ENCODE data around the gene KIF16B.
A peak's percentile ranks its signal among the peaks of the same experiment; 100 is the strongest.
"Not testable (repeated sequence)": the region's sequence is repeated elsewhere in the genome, so short reads cannot be mapped to it uniquely, and the experiment has no call there.

KIF16B gene, protein sequence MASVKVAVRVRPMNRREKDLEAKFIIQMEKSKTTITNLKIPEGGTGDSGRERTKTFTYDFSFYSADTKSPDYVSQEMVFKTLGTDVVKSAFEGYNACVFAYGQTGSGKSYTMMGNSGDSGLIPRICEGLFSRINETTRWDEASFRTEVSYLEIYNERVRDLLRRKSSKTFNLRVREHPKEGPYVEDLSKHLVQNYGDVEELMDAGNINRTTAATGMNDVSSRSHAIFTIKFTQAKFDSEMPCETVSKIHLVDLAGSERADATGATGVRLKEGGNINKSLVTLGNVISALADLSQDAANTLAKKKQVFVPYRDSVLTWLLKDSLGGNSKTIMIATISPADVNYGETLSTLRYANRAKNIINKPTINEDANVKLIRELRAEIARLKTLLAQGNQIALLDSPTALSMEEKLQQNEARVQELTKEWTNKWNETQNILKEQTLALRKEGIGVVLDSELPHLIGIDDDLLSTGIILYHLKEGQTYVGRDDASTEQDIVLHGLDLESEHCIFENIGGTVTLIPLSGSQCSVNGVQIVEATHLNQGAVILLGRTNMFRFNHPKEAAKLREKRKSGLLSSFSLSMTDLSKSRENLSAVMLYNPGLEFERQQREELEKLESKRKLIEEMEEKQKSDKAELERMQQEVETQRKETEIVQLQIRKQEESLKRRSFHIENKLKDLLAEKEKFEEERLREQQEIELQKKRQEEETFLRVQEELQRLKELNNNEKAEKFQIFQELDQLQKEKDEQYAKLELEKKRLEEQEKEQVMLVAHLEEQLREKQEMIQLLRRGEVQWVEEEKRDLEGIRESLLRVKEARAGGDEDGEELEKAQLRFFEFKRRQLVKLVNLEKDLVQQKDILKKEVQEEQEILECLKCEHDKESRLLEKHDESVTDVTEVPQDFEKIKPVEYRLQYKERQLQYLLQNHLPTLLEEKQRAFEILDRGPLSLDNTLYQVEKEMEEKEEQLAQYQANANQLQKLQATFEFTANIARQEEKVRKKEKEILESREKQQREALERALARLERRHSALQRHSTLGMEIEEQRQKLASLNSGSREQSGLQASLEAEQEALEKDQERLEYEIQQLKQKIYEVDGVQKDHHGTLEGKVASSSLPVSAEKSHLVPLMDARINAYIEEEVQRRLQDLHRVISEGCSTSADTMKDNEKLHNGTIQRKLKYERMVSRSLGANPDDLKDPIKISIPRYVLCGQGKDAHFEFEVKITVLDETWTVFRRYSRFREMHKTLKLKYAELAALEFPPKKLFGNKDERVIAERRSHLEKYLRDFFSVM (N-terminal part only)

DNA sequence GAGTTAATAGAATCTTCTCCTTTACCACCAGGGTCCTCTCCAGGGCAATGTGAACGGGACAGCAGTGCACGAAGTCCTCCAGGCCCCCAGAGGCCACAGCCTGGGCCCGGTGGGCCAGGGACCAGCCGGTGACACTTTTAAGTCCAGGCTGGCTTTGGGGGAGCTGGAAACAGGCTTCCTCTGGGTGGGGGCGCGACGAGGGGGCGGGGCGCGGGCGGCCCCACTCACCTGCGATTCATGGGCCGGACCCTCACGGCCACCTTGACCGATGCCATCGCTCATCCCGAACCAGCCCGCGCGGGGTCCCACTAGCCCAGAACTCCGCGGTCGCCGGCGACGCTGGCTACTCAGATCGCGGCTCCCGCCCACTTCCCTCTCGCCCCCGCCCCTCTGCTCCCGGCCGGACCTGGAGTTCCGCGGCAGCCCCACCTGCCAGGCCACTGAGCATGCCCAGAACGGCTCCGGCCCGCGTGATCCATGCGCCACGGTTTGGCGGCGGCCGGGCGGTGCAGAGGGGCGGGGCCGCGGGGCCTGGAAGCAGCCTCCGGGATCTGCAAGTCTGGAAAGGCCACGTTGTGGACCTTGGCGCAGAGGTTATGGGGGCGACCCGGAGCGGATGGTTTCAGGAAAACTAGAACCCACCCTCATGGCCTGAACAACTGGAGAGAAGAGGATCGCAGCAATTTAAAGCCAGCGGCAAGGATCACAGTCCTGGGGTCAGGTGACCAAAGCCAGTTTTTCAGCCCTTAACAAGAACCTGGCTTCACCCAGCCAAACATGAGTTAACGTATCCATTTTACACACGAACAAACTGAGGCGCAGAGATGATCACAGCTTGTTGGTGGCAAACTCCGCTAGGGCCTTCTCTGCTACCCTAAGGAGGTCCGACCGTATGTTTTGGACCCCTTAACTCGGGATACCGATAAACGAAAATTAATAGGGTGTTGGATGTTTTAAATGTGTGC, at the start of gene KIF16B:
Gene KIF16B, minus strand, starts transcription at position 448 of the 965 bp plus-strand sequence. Its CDS starts 173 bp downstream, at position 275.
- peak; percentile 87 for DNase-seq

DNA sequence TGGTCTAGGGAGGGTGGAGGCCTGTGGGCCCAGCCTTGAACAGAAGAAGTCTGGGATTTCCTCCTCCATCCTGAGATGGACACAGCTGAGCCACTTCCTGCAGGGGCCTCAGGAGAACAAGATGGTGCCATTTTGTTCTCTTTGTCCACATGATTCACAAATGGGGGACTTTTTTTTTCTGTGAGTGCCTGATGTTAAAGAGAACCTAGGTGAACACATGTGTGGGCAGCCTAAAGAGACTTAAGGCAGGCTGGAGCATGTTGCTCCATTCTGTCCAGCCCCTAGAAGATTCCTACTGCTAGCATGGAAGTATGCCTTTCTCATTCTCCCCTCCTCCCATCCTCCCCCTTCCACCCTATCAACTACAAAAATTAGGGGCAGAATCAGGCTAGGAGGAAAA, 49.3 kb upstream of the KIF16B start:
- DNase-seq = no peak

DNA sequence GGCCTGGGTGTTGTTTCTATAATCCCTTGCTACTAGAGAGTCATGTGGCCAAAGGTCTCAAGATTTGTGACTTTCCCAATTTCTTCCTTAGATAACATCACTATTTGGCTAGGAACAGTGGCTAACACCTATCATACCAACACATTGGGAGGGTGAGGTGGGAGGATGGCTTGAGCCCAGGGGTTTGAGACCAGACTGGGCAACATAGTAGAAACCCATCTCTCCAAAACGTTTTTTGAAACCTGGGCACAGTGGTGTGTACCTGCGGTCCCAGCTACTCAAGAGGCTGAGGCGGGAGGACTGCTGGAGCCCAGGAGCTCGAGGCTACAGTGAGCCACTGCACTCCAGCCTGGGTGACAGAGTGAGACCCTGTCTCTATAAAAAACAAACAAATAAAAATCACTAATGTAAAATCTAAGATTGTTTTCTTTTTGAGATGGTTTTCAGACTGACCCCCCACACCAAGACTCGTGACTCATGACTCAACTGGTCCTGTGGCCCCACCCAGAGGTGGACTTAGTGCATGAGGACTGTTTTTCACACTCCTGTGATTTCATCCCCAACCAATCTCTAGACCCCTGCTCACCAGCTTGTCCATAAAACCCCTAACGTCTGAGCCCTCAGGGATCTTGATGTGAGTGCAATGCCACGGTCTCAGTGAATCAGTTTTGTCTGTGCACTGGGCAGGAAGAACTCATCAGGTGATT, 48.3 kb upstream of the KIF16B start:
- no peak for DNase-seq

DNA sequence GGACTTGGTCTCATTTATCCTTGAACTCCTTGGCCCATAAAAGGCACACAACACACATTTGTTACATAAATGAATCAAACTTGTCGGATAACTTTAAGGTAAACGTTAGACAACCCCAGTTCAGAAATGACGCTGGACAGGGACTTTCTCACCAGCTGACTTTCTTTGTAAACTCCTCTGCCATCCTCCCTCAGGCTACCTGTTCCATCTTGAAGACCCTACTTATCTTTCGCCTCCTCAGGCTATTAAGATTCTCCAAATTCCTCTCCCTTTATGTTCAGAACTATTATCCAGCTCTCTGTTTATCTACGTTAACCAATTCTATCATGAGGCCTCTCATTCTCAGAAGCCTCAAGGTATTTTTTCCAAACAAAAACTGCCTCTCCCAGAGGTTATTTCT, 47.7 kb upstream of the KIF16B start:
- no peak for DNase-seq

DNA sequence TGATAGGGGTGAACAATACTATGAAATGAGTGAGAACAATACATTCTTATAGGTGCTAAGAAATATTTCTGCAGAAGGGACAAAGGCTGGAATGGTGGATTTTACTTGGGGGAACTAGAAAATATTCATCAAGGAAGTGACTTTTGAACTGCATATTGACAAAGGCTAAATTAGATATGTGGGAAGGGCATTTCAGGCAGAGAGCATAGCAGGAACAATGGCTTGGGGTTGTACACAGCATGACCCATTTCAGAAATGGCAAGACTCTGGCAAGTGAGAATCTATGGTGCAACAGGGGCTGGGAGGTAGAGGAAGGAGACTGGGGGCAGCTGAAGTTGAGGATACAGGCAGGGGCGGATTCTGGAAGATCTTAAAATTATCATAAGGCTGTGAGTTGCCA, 46.7 kb upstream of the KIF16B start:
- DNase-seq = no peak

DNA sequence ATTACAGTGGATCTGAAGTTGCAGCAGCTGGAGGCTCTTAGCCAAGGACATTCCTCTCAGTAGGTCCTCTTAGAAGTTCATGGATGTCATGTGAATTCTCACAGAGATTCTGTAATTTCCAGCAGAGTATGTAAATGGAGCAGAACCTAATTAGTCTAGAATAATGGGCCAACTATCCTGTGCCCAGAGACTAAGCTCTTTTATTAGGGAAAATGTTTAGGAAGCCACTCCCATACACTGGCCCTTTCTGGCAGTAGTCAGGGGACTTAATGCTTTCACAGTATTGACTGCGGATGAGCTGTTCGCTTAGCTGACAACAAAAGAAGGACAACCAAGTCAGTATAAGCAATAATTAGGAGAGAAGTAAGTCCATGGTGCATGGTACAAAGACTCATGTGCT, 43.8 kb upstream of the KIF16B start:
- DNase-seq = no peak

DNA sequence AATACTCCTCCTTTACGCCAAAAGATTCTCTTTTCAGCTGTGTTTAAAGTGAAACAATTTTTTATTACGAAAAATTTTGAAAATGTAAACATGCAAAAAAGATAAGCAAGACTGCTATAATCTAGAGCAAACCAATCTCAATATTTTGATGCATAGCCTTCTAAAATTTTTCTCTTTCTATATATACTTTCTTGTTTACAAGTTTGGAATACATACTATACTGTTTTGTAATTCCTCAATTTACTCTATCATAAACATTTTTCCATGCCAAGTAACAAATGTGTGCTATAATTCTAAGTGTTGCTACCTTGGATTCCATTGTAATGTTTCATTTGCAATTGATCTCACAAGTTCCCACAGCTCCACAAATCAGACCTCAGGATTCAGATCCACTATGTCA, 43.1 kb upstream of the KIF16B start:
- no peak for DNase-seq

DNA sequence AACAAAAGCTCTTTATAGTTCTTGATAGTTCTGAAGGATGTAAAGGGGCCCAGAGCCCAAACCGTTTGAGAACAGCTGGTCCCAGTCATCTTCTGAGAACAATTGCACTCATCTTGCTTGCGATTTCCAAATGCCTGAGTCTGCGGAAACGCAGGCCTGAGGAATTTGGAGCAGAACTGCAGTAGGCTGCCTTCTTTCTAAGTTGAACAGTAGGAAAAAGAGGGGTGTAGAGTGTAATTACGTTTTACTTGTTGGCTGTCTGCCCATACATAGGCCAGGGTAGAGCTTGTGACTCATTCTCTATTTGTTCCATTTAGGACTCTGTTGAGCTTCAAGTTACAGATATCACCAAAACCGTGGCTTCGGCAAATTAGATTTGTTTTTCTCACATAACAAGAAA, 42.0 kb upstream of the KIF16B start:
- peak; percentile 88 for DNase-seq

DNA sequence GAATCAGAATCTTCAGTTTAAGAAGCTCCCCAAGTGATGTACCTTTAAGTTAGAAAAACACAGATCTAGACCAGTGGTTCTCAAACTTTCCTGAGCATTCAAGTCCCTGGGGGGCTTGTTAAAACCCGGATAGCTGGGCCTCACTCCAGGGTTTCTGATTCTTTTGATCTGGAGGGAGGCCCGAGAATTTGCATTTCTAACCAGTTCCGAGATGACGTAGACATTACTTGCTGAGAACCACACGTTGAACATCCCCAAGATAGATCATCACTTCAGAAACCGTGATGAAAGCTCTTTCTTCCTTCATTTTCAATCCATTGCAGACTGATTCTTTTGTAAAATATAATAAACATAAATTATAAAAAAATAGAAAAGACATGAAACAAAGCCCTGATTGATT, 40.7 kb upstream of the KIF16B start:
- no peak for DNase-seq

GRCh38 chr20:16612706-16613105, 39.5 kb upstream of the KIF16B start:
- DNase-seq = no peak

DNA sequence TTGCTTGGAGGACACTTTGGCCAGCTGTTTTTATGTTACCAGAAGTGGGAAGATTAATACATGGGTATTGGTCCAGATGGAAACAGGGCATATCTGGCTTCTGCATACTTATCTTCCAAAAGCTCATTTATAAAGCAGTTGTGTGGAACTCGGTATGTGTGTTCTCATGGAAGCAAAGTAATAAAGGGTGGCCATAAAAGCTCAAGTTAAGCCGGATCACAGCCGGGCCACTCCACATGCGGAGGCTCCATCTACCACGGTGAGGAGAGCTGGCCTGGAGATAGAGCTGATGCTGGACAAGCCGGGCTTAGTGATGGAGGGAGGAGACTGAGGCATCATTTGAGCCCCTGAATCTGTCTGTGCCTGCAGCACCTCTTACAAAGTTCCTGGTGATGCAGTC, 38.6 kb upstream of the KIF16B start:
- no peak for DNase-seq

DNA sequence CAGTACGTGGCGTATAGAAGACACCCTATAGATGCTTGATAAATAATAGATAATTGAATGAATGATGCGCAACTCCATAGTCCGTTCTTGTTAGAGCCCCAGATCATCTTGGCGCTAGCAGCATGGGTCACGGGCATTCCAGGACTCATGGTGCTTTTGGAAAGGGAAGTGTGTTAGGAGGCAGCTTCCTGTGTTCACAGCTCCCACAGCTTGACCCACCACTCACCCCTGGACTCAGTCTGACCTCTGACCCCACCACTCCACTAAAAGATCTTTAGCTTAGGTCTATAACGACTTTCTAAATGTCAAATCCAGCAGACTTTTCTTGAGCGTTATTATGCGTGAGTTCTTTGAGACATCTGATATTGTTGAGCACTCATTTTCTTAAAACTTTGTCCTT, 35.8 kb upstream of the KIF16B start:
- DNase-seq = no peak

- DNase-seq = no peak
Observed at GRCh38 chr20:16608277-16608650, 35.0 kb upstream of the KIF16B start.

- DNase-seq = no peak
Observed at GRCh38 chr20:16607364-16608276, 34.4 kb upstream of the KIF16B start.

DNA sequence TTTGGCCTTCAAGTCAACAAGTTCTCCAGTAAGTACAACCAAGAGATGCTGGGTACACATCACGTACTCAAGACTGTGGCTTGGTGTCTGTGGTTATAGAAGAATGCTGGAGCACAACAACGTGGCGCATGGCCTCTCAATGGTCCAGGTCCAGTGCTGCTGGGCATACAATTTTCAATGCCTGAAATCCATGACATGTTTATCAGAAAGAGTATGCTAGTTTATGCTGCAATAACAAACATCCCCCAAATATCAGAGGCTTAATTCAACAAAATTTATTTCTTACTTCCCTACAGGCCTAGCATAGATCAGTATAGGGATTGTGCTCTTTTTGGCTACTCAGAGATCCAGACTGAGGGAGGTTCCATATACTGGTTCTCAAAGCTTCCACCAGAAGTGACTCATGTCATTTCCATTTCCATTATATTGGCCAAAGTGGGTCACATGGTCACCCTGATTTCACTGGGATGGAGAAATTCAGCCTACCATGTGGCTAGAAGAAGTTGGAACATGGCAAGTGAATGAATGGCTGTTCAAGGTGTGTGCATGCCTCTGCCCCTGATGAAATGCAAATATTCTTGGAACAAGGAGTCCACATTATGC, 33.3 kb upstream of the KIF16B start:
- DNase-seq = no peak

- no peak for DNase-seq
Observed at GRCh38 chr20:16601047-16601446, 27.8 kb upstream of the KIF16B start.

GRCh38 chr20:16599257-16599656, 26.0 kb upstream of the KIF16B start:
- DNase-seq = no peak

DNA sequence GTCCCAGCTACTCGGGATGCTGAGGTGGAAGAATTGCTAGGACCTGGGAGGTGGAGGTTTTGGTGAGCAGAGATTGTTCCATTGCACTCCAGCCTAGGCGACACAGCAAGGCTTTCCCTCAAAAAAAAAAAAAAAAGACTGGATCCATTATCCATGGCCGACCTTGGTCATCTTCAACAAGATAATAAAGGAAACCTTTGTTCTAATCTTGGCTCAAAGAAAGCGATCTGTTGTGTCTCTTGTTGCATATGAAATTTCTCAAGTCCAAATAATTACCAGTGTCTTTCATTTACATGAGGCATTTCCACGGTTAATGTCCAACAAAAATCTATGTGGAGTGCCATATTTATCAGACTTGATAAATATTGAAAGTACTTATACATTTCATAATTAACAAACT, 23.7 kb upstream of the KIF16B start:
- DNase-seq = no peak

GRCh38 chr20:16596404-16596803, 23.2 kb upstream of the KIF16B start:
- DNase-seq = not testable (repeated sequence)

GRCh38 chr20:16595376-16595775, 22.1 kb upstream of the KIF16B start:
- no peak for DNase-seq

Measured in fibroblast of skin of right biceps (primary cell).